ENCODE data around the gene GABARAPL2.
A peak's percentile ranks its signal among the peaks of the same experiment; 100 is the strongest.

Gene GABARAPL2

DNA sequence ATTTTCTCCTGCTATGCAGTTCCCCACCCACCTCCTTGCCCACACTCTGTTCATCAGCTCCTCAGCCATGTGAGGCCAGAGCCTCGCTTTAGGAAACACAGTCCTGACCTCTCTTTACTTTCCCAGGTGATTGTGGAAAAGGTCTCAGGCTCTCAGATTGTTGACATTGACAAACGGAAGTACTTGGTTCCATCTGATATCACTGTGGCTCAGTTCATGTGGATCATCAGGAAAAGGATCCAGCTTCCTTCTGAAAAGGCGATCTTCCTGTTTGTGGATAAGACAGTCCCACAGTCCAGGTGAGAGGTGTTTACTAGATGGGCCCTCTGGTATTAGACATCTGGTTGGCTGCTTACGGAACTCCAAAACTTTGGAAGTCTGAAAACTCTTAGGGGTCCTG, 1.7 kb downstream of the GABARAPL2 start:
- TF ChIP-seq, protein P1, sequence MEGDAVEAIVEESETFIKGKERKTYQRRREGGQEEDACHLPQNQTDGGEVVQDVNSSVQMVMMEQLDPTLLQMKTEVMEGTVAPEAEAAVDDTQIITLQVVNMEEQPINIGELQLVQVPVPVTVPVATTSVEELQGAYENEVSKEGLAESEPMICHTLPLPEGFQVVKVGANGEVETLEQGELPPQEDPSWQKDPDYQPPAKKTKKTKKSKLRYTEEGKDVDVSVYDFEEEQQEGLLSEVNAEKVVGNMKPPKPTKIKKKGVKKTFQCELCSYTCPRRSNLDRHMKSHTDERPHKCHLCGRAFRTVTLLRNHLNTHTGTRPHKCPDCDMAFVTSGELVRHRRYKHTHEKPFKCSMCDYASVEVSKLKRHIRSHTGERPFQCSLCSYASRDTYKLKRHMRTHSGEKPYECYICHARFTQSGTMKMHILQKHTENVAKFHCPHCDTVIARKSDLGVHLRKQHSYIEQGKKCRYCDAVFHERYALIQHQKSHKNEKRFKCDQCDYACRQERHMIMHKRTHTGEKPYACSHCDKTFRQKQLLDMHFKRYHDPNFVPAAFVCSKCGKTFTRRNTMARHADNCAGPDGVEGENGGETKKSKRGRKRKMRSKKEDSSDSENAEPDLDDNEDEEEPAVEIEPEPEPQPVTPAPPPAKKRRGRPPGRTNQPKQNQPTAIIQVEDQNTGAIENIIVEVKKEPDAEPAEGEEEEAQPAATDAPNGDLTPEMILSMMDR (conservative IDR thresholded peaks at IDR 0.05; ENCODE audit: low read length), result no peak
- DNase-seq (ENCODE audit: low read depth), result no peak
- H3K4me3 ChIP-seq (ENCODE audit: low read length), result 0 out of 2 replicates have a peak overlapping the region, but pooled peaks have one; percentile 15

DNA sequence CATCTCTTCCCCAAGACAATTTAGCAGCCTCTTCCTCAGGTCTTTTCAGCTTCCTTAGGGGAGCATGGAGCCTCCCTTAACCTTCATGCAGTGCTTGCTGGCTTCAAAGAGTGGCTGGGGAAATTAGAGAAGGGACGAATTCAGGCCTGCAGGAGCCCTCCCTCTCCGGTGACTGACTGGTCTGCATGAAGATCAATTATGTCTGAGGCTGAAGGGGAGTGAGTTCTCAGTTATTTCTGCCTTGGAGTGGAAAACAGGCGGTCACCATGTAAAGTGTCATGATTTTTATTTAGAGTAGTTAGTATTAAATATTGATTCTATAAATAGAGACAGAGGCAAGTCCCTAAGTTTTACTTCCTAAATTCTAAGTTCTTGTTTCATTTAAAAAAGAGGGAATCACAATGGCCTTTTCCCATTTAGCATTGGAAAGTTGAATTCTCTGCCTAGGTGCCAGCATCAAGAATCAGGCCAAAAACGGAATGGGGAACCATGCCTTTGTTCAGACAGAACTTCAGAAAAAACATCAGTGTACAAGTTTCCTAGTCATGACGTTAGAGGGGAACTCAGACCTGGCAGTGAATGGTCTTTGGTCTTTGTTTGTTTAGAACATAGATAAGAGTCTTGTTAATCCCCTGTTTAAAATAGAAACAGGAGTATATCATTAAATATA, 4.4 kb downstream of the GABARAPL2 start:
- no peak overlapping the region for H3K4me3 ChIP-seq (ENCODE audit: low read length)
- no peak for DNase-seq (ENCODE audit: low read depth)
- TF ChIP-seq, protein P1 (conservative IDR thresholded peaks at IDR 0.05; ENCODE audit: low read length), result no peak

DNA sequence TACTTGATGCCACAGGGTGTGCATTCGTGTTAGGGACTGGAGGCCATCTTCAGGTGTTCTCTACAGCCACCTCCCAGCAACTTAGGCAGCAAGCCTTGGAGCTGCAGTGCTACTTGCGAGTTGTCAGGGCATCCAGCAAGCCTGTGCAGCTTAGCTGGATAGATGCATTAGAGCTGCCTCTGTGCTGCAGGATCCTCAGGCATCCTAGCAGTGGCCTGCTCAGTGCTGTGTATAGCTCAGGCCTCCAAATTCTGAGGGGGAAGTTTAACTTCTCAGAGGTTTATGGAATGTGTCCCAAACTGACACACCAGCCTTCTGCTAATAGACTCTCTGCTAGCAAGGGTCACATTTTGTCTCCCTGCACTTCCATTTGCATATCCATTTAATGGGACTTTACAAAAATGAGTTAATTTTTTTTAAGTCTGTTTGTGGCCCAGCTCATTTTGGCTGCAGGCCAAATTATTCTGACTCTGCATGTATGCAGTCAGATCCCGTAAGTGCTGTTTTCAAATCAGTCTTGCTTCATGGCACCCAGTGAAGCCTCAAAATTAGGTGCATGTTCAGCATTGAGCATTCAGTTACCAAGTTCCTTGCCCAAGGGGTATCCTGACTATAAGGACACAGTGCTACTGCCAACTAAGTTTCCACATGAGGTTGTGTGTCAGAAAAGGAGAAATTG, 6.8 kb downstream of the GABARAPL2 start:
- H3K4me3 ChIP-seq (ENCODE audit: low read length), result no peak overlapping the region
- no peak for DNase-seq (ENCODE audit: low read depth)
- TF ChIP-seq, protein P1 (conservative IDR thresholded peaks at IDR 0.05; ENCODE audit: low read length), result no peak

DNA sequence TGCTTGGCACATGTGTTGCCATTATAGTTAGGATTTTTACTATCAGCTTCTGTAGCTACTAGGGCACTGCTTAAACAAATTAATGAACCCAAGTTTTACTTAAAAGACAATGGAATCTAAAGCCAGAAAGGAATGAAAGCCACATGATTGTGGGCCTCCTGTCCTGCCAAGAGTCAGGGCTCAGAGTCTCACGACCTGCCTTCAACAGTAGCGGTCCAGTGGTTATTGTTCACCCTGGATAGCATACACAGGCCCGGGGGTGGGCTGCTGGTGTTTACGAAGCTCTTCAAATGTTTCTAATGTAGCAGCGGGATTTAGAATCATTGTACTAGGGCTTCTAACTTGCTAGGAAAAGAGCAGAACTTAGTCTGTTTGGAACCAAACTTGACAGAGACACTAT, 7.8 kb downstream of the GABARAPL2 start:
- no peak overlapping the region for H3K4me3 ChIP-seq (ENCODE audit: low read length)
- DNase-seq (ENCODE audit: low read depth), result no peak
- TF ChIP-seq, protein P1 (conservative IDR thresholded peaks at IDR 0.05; ENCODE audit: low read length), result no peak

DNA sequence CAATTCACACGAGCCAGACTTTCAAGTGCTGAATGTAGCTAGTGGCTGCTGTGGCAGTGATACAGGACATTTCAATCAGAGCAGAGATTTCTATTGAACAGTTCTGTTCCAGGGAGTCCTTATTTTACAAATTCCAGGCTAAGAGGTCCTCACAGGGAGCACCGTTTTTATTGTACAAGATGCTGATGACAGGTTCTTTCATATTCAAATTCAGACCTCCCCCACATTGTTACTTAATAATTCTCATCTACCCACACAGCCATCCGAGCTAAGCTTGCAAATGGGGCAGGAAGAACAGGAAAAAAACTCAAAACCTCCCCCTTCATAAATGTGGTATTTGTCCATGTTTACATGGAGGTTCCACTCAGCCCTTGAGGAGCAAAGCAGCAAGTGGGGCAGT, 9.8 kb downstream of the GABARAPL2 start:
- H3K4me3 ChIP-seq (ENCODE audit: low read length), result no peak overlapping the region
- TF ChIP-seq, protein P1 (conservative IDR thresholded peaks at IDR 0.05; ENCODE audit: low read length), result no peak
- no peak for DNase-seq (ENCODE audit: low read depth)

GRCh38 chr16:75576384-75576811, 10.2 kb downstream of the GABARAPL2 start:
- no peak for DNase-seq (ENCODE audit: low read depth)
- TF ChIP-seq, protein P1 (conservative IDR thresholded peaks at IDR 0.05; ENCODE audit: low read length), result no peak
- no peak overlapping the region for H3K4me3 ChIP-seq (ENCODE audit: low read length)

- TF ChIP-seq, protein P1 (conservative IDR thresholded peaks at IDR 0.05; ENCODE audit: low read length), result no peak
- DNase-seq (ENCODE audit: low read depth), result no peak
- H3K4me3 ChIP-seq (ENCODE audit: low read length), result no peak overlapping the region
Observed at GRCh38 chr16:75578212-75578611, 12.0 kb downstream of the GABARAPL2 start.

Measured in AG10803 (cell line).